Vagina (tissue), 2 donors: ENCODE data around the gene FOXS1. TPM values are rescaled to one million over a fixed set of nuclear protein-coding genes. Genes with fewer than 3 reads are reported as not detected.
A peak's percentile ranks its signal among the peaks of the same experiment; 100 is the strongest.

Source experiments
- DNase-seq, 2 donors: peaks; one replicate each; pipeline ENCODE4 v3.0.0-alpha.2; 2017; ENCODE audit errors: extremely low spot score in 2 of 2
- H3K27ac ChIP-seq: fragments of 200-600 bp; sonication (generic); one replicate; pipeline ENCODE4 v1.5.1; 2019
- H3K27me3 ChIP-seq: fragments of 200-600 bp; sonication (generic); one replicate; pipeline ENCODE4 v1.5.1; 2019
- H3K36me3 ChIP-seq, 2 donors: fragments of 200-600 bp; sonication (generic); one replicate each; pipeline ENCODE4 v1.5.1; 2017 to 2019
- H3K4me1 ChIP-seq: fragments of 200-600 bp; sonication (generic); one replicate; pipeline ENCODE4 v1.5.1; 2019
- H3K4me3 ChIP-seq, 2 donors: fragments of 200-600 bp; sonication (generic); 1 replicate in 1 of 2; 2 replicates in 1 of 2; pipeline ENCODE4 v1.5.1; 2016 to 2019
- H3K9me3 ChIP-seq: fragments of 200-600 bp; sonication (generic); one replicate; pipeline ENCODE4 v1.5.1; 2019
- POLR2A ChIP-seq, 2 donors: fragments of 450-650 bp; IDR thresholded peaks; one replicate each; pipeline ENCODE4 v1.6.1; 2017; ENCODE audit warnings: antibody characterized with exemption in 2 of 2, mild to moderate bottlenecking in 2 of 2, moderate library complexity in 2 of 2
- POLR2AphosphoS5 ChIP-seq, 2 donors: sonication (generic); formaldehyde crosslinking; IDR thresholded peaks; one replicate each; pipeline ENCODE4 v1.9.0; 2017; ENCODE audit warnings: antibody characterized with exemption in 2 of 2, mild to moderate bottlenecking in 2 of 2, low read depth in 1 of 2; ENCODE audit not compliant: insufficient read depth in 1 of 2
- intact Hi-C: fragments of 100-400 bp; cut with DNase I; formaldehyde crosslinking; loops from one replicate; pipeline ENCODE4 v1.15.1; 2023
- total RNA-seq: library from RNA; depleted of rRNA; stranded (reverse); fragments of >200 nt; gene quantifications from one replicate; pipeline ENCODE4 v1.2.3, GENCODE V29; 2016
- TF ChIP-seq, protein P1 (sequence below), 3 experiments: fragments of 450-650 bp in 2 of 3; fragments of 200-600 bp in 1 of 3; sonication (generic) in 1 of 3; IDR thresholded peaks; one replicate each; pipeline ENCODE4 v1.5.1; 2017 to 2019; ENCODE audit warnings: antibody characterized with exemption in 3 of 3, mild to moderate bottlenecking in 2 of 3, moderate library complexity in 2 of 3

Gene FOXS1
- total RNA-seq, 1 donor from 2014 or later = not detected

GRCh38 chr20:31861385-31862156, 16.2 kb upstream of the FOXS1 start:
- peaks cover 15% of the 10 kb centered on the region for H3K4me1 ChIP-seq
- intact Hi-C loops = no loop called here
- no peak for TF ChIP-seq POLR2A (IDR thresholded peaks at IDR 0.05)
- TF ChIP-seq, protein P1, sequence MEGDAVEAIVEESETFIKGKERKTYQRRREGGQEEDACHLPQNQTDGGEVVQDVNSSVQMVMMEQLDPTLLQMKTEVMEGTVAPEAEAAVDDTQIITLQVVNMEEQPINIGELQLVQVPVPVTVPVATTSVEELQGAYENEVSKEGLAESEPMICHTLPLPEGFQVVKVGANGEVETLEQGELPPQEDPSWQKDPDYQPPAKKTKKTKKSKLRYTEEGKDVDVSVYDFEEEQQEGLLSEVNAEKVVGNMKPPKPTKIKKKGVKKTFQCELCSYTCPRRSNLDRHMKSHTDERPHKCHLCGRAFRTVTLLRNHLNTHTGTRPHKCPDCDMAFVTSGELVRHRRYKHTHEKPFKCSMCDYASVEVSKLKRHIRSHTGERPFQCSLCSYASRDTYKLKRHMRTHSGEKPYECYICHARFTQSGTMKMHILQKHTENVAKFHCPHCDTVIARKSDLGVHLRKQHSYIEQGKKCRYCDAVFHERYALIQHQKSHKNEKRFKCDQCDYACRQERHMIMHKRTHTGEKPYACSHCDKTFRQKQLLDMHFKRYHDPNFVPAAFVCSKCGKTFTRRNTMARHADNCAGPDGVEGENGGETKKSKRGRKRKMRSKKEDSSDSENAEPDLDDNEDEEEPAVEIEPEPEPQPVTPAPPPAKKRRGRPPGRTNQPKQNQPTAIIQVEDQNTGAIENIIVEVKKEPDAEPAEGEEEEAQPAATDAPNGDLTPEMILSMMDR (IDR thresholded peaks at IDR 0.05) = no peak
- TF ChIP-seq POLR2AphosphoS5 (IDR thresholded peaks at IDR 0.05; ENCODE audit: insufficient read depth in 1 of 2, low read depth in 1 of 2) = no peak
- H3K4me3 ChIP-seq = peak overlapping the region; percentile 54 to 84
- H3K27me3 ChIP-seq = no peaks in the 10 kb centered on the region
- H3K27ac ChIP-seq = no peak overlapping the region
- H3K36me3 ChIP-seq = no peaks in the 10 kb centered on the region
- no peaks in the 10 kb centered on the region for H3K9me3 ChIP-seq
- DNase-seq = no peak

DNA sequence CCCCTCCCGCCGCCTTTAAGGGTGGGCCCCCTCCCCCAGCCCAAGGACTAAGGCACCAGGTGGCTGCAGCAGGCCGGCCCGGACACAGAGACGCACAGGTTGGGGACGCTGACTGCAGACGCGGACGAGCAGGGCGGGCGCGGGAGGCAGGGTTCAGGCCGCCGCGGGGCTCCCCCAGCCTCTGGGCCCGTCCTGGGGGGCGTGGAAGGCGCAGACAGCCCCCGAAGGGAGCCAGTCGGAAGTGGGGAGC, 15.7 kb upstream of the FOXS1 start:
- H3K27me3 ChIP-seq = no peaks in the 10 kb centered on the region
- H3K4me3 ChIP-seq = peak overlapping the region; percentile 54 to 84
- no peaks in the 10 kb centered on the region for H3K9me3 ChIP-seq
- TF ChIP-seq POLR2A (IDR thresholded peaks at IDR 0.05) (no peak), POLR2AphosphoS5 (IDR thresholded peaks at IDR 0.05; ENCODE audit: insufficient read depth in 1 of 2, low read depth in 1 of 2) (no peak)
- TF ChIP-seq, protein P1 (IDR thresholded peaks at IDR 0.05) = no peak
- no peak overlapping the region for H3K27ac ChIP-seq
- H3K4me1 ChIP-seq = peaks cover 15% of the 10 kb centered on the region
- no peaks in the 10 kb centered on the region for H3K36me3 ChIP-seq
- no peak for DNase-seq
- intact Hi-C loops = no loop called here

DNA sequence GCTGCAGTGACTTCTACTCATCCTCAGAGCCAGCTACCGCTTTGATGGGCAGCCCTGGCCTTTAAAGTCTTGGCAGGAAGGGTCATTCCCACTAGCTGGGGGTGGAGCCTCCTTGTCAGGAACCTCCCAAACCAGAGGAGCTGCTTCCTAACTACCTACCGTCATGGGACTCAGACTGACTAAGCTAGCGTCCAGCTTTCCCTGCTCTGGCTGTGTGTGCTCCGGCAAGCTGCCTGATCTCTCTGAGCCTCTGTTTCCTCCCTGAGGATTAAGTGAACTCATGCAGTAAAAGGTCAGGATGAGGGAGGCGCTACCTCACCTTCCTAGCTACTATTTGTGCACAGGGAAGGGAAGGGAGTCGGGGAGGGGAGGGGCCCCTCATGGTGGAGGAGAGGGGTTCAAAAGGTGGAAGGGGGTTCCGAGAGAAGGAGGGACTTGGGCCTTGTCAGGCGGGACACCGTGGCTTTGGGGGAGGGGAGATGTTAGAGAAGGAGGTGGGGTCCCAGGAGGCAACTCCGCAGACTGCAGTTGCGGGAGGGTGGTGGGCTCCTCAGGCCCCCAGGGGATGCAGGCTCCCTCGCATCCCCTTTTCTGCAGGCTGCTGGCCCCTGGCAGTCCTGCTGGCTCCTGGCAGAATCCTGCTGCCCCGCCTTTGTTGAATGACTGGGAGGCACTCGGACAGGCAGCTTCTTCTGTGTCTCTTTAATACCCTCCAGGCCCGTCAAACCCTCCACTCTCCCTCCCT, 15.2 kb upstream of the FOXS1 start:
- Histone ChIP-seq H3K4me3 (peak overlapping the region; percentile 54 to 84), H3K27me3 (no peaks in the 10 kb centered on the region)

GRCh38 chr20:31859998-31860380, 14.6 kb upstream of the FOXS1 start:
- Histone ChIP-seq H3K4me1 (peaks cover 15% of the 10 kb centered on the region), H3K27ac (no peak overlapping the region), H3K36me3 (no peaks in the 10 kb centered on the region), H3K9me3 (no peaks in the 10 kb centered on the region), H3K4me3 (no peak overlapping the region), H3K27me3 (no peaks in the 10 kb centered on the region)
- TF ChIP-seq, protein P1 (IDR thresholded peaks at IDR 0.05) = no peak
- TF ChIP-seq POLR2AphosphoS5 (IDR thresholded peaks at IDR 0.05; ENCODE audit: insufficient read depth in 1 of 2, low read depth in 1 of 2) (no peak), POLR2A (IDR thresholded peaks at IDR 0.05) (no peak)
- intact Hi-C loops = loop anchor here (10.0 kb wide), 1 partner anchor 175 kb away; no protein-coding TSS in a partner anchor
- no peak for DNase-seq

More for the DNA sequence above, 15.2 kb upstream of the FOXS1 start:
- no peaks in the 10 kb centered on the region for H3K9me3 ChIP-seq
- no peak for TF ChIP-seq POLR2AphosphoS5 (IDR thresholded peaks at IDR 0.05; ENCODE audit: insufficient read depth in 1 of 2, low read depth in 1 of 2)
- TF ChIP-seq, protein P1 (IDR thresholded peaks at IDR 0.05) = no peak
- TF ChIP-seq POLR2A (IDR thresholded peaks at IDR 0.05) = no peak
- H3K27ac ChIP-seq = no peak overlapping the region
- H3K36me3 ChIP-seq = no peaks in the 10 kb centered on the region
- peaks cover 15% of the 10 kb centered on the region for H3K4me1 ChIP-seq
- intact Hi-C loops = no loop called here
- DNase-seq = no peak
